22Rv1 (cell line): ENCODE results near the gene EPN2.

ENCODE experiments used
- ZFX ChIP-seq: fragments of 450-650 bp; IDR thresholded peaks from 2 replicates; pipeline ENCODE4 v1.6.1; 2017; ENCODE audit warnings: antibody characterized with exemption, borderline replicate concordance
- TF ChIP-seq, protein P1 (sequence below): fragments of 450-650 bp; IDR thresholded peaks from 2 replicates; pipeline ENCODE4 v1.5.1; 2017; ENCODE audit warnings: mild to moderate bottlenecking

DNA sequence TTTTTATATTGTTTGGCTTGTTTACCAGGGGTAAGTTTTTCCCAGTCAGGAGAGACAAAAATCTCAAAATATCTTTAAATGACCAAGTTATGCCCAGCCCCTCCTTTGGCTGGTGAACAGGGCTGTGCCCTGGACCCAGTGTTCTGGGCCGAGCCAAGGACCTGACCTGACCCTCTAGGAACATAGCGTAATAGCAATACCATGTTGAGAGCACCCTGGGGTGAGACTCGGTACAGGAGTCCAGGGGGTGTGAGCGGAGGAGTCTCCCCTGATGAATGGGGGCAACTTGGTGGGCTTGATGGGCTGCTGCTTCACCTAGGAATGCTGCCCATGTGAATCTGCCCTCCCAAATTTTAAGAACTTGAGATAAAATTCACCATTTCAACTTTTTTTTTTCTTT is 77.9 kb downstream of the EPN2 start:
- TF ChIP-seq, protein P1, sequence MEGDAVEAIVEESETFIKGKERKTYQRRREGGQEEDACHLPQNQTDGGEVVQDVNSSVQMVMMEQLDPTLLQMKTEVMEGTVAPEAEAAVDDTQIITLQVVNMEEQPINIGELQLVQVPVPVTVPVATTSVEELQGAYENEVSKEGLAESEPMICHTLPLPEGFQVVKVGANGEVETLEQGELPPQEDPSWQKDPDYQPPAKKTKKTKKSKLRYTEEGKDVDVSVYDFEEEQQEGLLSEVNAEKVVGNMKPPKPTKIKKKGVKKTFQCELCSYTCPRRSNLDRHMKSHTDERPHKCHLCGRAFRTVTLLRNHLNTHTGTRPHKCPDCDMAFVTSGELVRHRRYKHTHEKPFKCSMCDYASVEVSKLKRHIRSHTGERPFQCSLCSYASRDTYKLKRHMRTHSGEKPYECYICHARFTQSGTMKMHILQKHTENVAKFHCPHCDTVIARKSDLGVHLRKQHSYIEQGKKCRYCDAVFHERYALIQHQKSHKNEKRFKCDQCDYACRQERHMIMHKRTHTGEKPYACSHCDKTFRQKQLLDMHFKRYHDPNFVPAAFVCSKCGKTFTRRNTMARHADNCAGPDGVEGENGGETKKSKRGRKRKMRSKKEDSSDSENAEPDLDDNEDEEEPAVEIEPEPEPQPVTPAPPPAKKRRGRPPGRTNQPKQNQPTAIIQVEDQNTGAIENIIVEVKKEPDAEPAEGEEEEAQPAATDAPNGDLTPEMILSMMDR = no peak
- TF ChIP-seq ZFX = no peak
